H7 (cell line): ENCODE results near the gene SIRT4. TPM values are rescaled to one million over a fixed set of nuclear protein-coding genes. Genes with fewer than 3 reads are reported as not detected.
"Not testable (repeated sequence)": the region's sequence is repeated elsewhere in the genome, so short reads cannot be mapped to it uniquely, and the experiment has no call there.

ENCODE experiments used
- DNase-seq: peaks from one replicate; pipeline ENCODE4 v3.0.0; 2012
- H3K27me3 ChIP-seq: 2 replicates; pipeline ENCODE4 v1.6.0; 2011; ENCODE audit warnings: mild to moderate bottlenecking, low read length; ENCODE audit not compliant: control insufficient read depth, insufficient read depth
- H3K36me3 ChIP-seq: replicated peaks from 2 replicates; pipeline ENCODE4 v1.5.1; 2011; ENCODE audit warnings: low read length; ENCODE audit not compliant: control insufficient read depth, insufficient read depth
- H3K4me3 ChIP-seq: 2 replicates; pipeline ENCODE4 v1.5.1; 2011; ENCODE audit warnings: low read depth, mild to moderate bottlenecking, control low read depth, low read length, moderate library complexity; ENCODE audit not compliant: insufficient read depth
- total RNA-seq: library from RNA; depleted of rRNA; stranded (reverse); fragments of >200 nt; shearing (Covaris generic); gene quantifications from 2 replicates; pipeline ENCODE4 v1.2.3, GENCODE V29; 2014

The SIRT4 gene
- total RNA-seq, 1 experiment from 2014 or later: 4.1 TPM

GRCh38 chr12:120292661-120293531, 9.2 kb upstream of the SIRT4 start, which contains the start of gene RNU4-1:
TSS of gene RNU4-1 (minus strand) at chr12:120293237.
- Histone ChIP-seq H3K36me3 (no peaks in the 10 kb centered on the region), H3K27me3 (no peaks in the 10 kb centered on the region), H3K4me3 (peak within 1 kb of the TSS; percentile 68)
- peak; percentile 60 for DNase-seq

- Histone ChIP-seq H3K27me3 (no peaks in the 10 kb centered on the region), H3K4me3 (no peak overlapping the region), H3K36me3 (no peaks in the 10 kb centered on the region)
- peak; percentile 76 for DNase-seq
Measured at GRCh38 chr12:120314220-120314619, 12.1 kb downstream of the SIRT4 start.

GRCh38 chr12:120316798-120317223, 14.7 kb downstream of the SIRT4 start:
- Histone ChIP-seq H3K27me3 (no peaks in the 10 kb centered on the region), H3K36me3 (no peaks in the 10 kb centered on the region), H3K4me3 (peak overlapping the region; percentile 46)
- DNase-seq: peak; percentile 27

- Histone ChIP-seq H3K4me3 (peak overlapping the region; percentile 46), H3K27me3 (no peaks in the 10 kb centered on the region), H3K36me3 (no peaks in the 10 kb centered on the region)
- peak; percentile 99 for DNase-seq
Measured at GRCh38 chr12:120317224-120318105, 15.3 kb downstream of the SIRT4 start.

GRCh38 chr12:120321382-120322202, 19.5 kb downstream of the SIRT4 start:
- peaks cover 4% of the 10 kb centered on the region; the same call in 1 of the 2 replicates for H3K27me3 ChIP-seq
- no peak overlapping the region for H3K4me3 ChIP-seq
- no peak for DNase-seq
- H3K36me3 ChIP-seq: no peaks in the 10 kb centered on the region

- H3K27me3 ChIP-seq: peaks cover 4% of the 10 kb centered on the region; the same call in 1 of the 2 replicates
- no peak for DNase-seq
Measured at GRCh38 chr12:120323772-120324171, 21.7 kb downstream of the SIRT4 start.

GRCh38 chr12:120324841-120325417, 22.8 kb downstream of the SIRT4 start:
- no peak overlapping the region for H3K4me3 ChIP-seq
- H3K27me3 ChIP-seq: peaks cover 4% of the 10 kb centered on the region; the same call in 1 of the 2 replicates
- DNase-seq: no peak
- no peaks in the 10 kb centered on the region for H3K36me3 ChIP-seq

More at GRCh38 chr12:120323772-120324171, 21.7 kb downstream of the SIRT4 start:
- no peaks in the 10 kb centered on the region for H3K36me3 ChIP-seq
- no peak overlapping the region for H3K4me3 ChIP-seq

- H3K36me3 ChIP-seq: no peaks in the 10 kb centered on the region
- H3K4me3 ChIP-seq: no peak within 1 kb of the TSS
- H3K27me3 ChIP-seq: peaks cover 4% of the 10 kb centered on the region; the same call in 1 of the 2 replicates
- DNase-seq: peak; percentile 29
Measured at GRCh38 chr12:120327593-120327992, 25.5 kb downstream of the SIRT4 start, which contains the start of gene PLA2G1B. TSS of gene PLA2G1B (minus strand) at chr12:120327779. CDS start at chr12:120327753, 26 bp downstream.

- no peak overlapping the region for H3K4me3 ChIP-seq
- peaks cover 4% of the 10 kb centered on the region; the same call in 1 of the 2 replicates for H3K27me3 ChIP-seq
- DNase-seq: no peak
- H3K36me3 ChIP-seq: no peaks in the 10 kb centered on the region
Measured at GRCh38 chr12:120328228-120328627, 26.1 kb downstream of the SIRT4 start.

GRCh38 chr12:120331390-120331789, 29.3 kb downstream of the SIRT4 start:
- Histone ChIP-seq H3K4me3 (no peak overlapping the region), H3K27me3 (no peaks in the 10 kb centered on the region; the same call in 1 of the 2 replicates), H3K36me3 (no peaks in the 10 kb centered on the region)
- DNase-seq: no peak

- no peak for DNase-seq
- Histone ChIP-seq H3K27me3 (no peaks in the 10 kb centered on the region), H3K4me3 (no peak overlapping the region), H3K36me3 (no peaks in the 10 kb centered on the region)
Measured at GRCh38 chr12:120332041-120332440, 29.9 kb downstream of the SIRT4 start.

GRCh38 chr12:120332523-120332922, 30.4 kb downstream of the SIRT4 start:
- Histone ChIP-seq H3K36me3 (no peaks in the 10 kb centered on the region), H3K4me3 (no peak overlapping the region)
- no peak for DNase-seq

GRCh38 chr12:120335447-120335846, 33.3 kb downstream of the SIRT4 start:
- H3K36me3 ChIP-seq, H3K4me3 ChIP-seq, H3K27me3 ChIP-seq, DNase-seq: not testable (repeated sequence)

More at GRCh38 chr12:120332523-120332922, 30.4 kb downstream of the SIRT4 start:
- no peaks in the 10 kb centered on the region for H3K27me3 ChIP-seq
